ENCODE measurements around the gene MGAT5.

The MGAT5 gene

GRCh38 chr2:134310107-134311079 is 56.5 kb downstream of the MGAT5 start:
- no peak for TF ChIP-seq CTCF (IDR thresholded peaks at IDR 0.05; ENCODE audit: extremely low read depth, missing control alignments)
- no peak for DNase-seq (ENCODE audit: low spot score)

GRCh38 chr2:134312482-134312881 is 58.6 kb downstream of the MGAT5 start:
- no peak for DNase-seq (ENCODE audit: low spot score)
- TF ChIP-seq CTCF (IDR thresholded peaks at IDR 0.05; ENCODE audit: extremely low read depth, missing control alignments), result no peak

GRCh38 chr2:134314202-134314601 is 60.3 kb downstream of the MGAT5 start:
- TF ChIP-seq CTCF (IDR thresholded peaks at IDR 0.05; ENCODE audit: extremely low read depth, missing control alignments), result no peak
- DNase-seq (ENCODE audit: low spot score), result no peak

- no peak for TF ChIP-seq CTCF (IDR thresholded peaks at IDR 0.05; ENCODE audit: extremely low read depth, missing control alignments)
- DNase-seq (ENCODE audit: low spot score), result no peak
Observed at GRCh38 chr2:134314681-134315368, 61.0 kb downstream of the MGAT5 start.

- no peak for TF ChIP-seq CTCF (IDR thresholded peaks at IDR 0.05; ENCODE audit: extremely low read depth, missing control alignments)
- DNase-seq (ENCODE audit: low spot score), result no peak
Observed at GRCh38 chr2:134315471-134315870, 61.6 kb downstream of the MGAT5 start.

- TF ChIP-seq CTCF (IDR thresholded peaks at IDR 0.05; ENCODE audit: extremely low read depth, missing control alignments), result no peak
- no peak for DNase-seq (ENCODE audit: low spot score)
Observed at GRCh38 chr2:134319596-134320254, 65.9 kb downstream of the MGAT5 start.

Data from GM20000 (cell line).